ENCODE data around the gene PRF1.

DNA sequence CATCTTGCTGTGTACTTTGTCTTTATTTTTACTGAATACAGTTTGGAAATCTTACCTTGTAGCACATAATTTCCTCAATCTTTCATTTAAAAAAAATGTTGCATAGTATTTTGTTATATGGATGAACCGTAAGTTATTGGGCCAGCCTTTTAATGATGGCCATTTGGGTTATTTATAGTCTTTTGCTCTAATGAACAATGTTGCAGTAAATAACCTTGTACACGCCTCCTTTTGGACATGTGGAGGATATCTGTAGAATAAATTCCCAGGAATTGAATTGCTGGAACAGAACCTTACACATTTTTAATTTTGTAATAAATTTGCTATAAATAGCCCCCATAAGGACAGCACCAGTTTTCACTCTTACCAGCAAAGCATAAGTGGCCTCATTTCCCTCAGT, 12.7 kb upstream of the PRF1 start:
- TF ChIP-seq YY1 (IDR thresholded peaks at IDR 0.05; ENCODE audit: low read depth), result no peak
- no peak for TF ChIP-seq REST (IDR thresholded peaks at IDR 0.05; ENCODE audit: low read depth)
- no peak for TF ChIP-seq EP300 (IDR thresholded peaks at IDR 0.05; ENCODE audit: borderline replicate concordance)
- no peak for TF ChIP-seq RAD21 (IDR thresholded peaks at IDR 0.05; ENCODE audit: low read depth)
- no peak for TF ChIP-seq TAF1 (IDR thresholded peaks at IDR 0.05; ENCODE audit: low read depth)
- TF ChIP-seq, protein P1, sequence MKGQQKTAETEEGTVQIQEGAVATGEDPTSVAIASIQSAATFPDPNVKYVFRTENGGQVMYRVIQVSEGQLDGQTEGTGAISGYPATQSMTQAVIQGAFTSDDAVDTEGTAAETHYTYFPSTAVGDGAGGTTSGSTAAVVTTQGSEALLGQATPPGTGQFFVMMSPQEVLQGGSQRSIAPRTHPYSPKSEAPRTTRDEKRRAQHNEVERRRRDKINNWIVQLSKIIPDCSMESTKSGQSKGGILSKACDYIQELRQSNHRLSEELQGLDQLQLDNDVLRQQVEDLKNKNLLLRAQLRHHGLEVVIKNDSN (IDR thresholded peaks at IDR 0.05), result no peak
- no peak for TF ChIP-seq ZBTB7A (IDR thresholded peaks at IDR 0.05; ENCODE audit: low read depth)
- TF ChIP-seq CEBPB (IDR thresholded peaks at IDR 0.05), result no peak
- TF ChIP-seq TEAD4 (IDR thresholded peaks at IDR 0.05), result no peak
- no peak for TF ChIP-seq TCF12 (IDR thresholded peaks at IDR 0.05; ENCODE audit: low read depth)
- no peak for TF ChIP-seq FOXM1 (IDR thresholded peaks at IDR 0.05; ENCODE audit: borderline replicate concordance, low read depth)
- TF ChIP-seq, protein P2, sequence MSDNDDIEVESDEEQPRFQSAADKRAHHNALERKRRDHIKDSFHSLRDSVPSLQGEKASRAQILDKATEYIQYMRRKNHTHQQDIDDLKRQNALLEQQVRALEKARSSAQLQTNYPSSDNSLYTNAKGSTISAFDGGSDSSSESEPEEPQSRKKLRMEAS (IDR thresholded peaks at IDR 0.05), result no peak
